GM12878 (cell line): ENCODE measurements around the gene SLAMF9. TPM values are rescaled to one million over a fixed set of nuclear protein-coding genes. Genes with fewer than 3 reads are reported as not detected.

Experiments
- FOXK2 ChIP-seq: fragments of 450-650 bp; IDR thresholded peaks from 2 replicates; pipeline ENCODE4 v1.6.1; 2017; ENCODE audit warnings: mild to moderate bottlenecking, moderate library complexity
- HDAC6 ChIP-seq: fragments of 200-600 bp; sonication (generic); IDR thresholded peaks from one replicate; pipeline ENCODE4 v1.8.0; 2017; ENCODE audit warnings: antibody characterized with exemption; ENCODE audit not compliant: unreplicated experiment
- IRF3 ChIP-seq: fragments of 450-650 bp; IDR thresholded peaks from 2 replicates; pipeline ENCODE4 v1.6.1; 2014; ENCODE audit warnings: mild to moderate bottlenecking
- MTA2 ChIP-seq: fragments of 450-650 bp; IDR thresholded peaks from 2 replicates; pipeline ENCODE4 v1.6.1; 2016; ENCODE audit warnings: low read depth, mild to moderate bottlenecking, moderate library complexity
- NFIC ChIP-seq: IDR thresholded peaks from 2 replicates; pipeline ENCODE4 v1.6.1; 2012; ENCODE audit warnings: low read depth, mild to moderate bottlenecking, inconsistent platforms, low read length, moderate library complexity
- POLR2A ChIP-seq: IDR thresholded peaks from 2 replicates; pipeline ENCODE4 v1.6.1; 2011; ENCODE audit warnings: low read depth, mild to moderate bottlenecking, low read length
- POLR2AphosphoS5 ChIP-seq: IDR thresholded peaks from 2 replicates; pipeline ENCODE4 v1.6.1; 2011; ENCODE audit warnings: mild to moderate bottlenecking, low read length, inconsistent platforms
- TAF1 ChIP-seq: IDR thresholded peaks from 2 replicates; pipeline ENCODE4 v1.6.1; 2011; ENCODE audit warnings: mild to moderate bottlenecking, low read depth, low read length, borderline replicate concordance
- polyA plus RNA-seq, 11 experiments: library from polyadenylated mRNA; depleted of rRNA in 4 of 11; unstranded in 6 of 11; stranded (reverse) in 5 of 11; fragments of >200 nt; fragmentation: Nextera tagmentation in 4 of 11; fragmentation: Illumina TruSeq in 1 of 11; extraction: Ambion mirVana in 4 of 11; extraction: Trizol in 1 of 11; gene quantifications; 1 replicate in 1 of 11; 2 replicates in 10 of 11; pipeline versions ENCODE4 v1.2.1 to v1.2.3, GENCODE V29; 2011 to 2016; ENCODE audit warnings: inconsistent platforms in 2 of 11, missing spikeins in 2 of 11, low read depth in 1 of 11
- total RNA-seq, 4 experiments: library from RNA; depleted of rRNA in 3 of 4; stranded (reverse); fragments of >200 nt in 3 of 4; fragmentation: Illumina TruSeq in 1 of 4; extraction: Trizol in 1 of 4; gene quantifications; 2 replicates each; pipeline versions ENCODE4 v1.2.1 to v1.2.3, GENCODE V29; 2013 to 2021
- TF ChIP-seq, protein P1 (sequence below): fragments of 450-650 bp; IDR thresholded peaks from 2 replicates; pipeline ENCODE4 v1.6.1; 2017; ENCODE audit warnings: low read depth, mild to moderate bottlenecking, moderate library complexity
- TF ChIP-seq, protein P2 (sequence below): IDR thresholded peaks from 2 replicates; pipeline ENCODE4 v1.6.1; 2011; ENCODE audit warnings: low read depth, mild to moderate bottlenecking, low read length, moderate library complexity, borderline replicate concordance; ENCODE audit errors: extremely low read depth

The SLAMF9 gene
- total and polyA plus RNA-seq, 10 of the 15 experiments (the other 5 are each of a cell fraction or from before 2014, with no cell fraction given): not detected

DNA sequence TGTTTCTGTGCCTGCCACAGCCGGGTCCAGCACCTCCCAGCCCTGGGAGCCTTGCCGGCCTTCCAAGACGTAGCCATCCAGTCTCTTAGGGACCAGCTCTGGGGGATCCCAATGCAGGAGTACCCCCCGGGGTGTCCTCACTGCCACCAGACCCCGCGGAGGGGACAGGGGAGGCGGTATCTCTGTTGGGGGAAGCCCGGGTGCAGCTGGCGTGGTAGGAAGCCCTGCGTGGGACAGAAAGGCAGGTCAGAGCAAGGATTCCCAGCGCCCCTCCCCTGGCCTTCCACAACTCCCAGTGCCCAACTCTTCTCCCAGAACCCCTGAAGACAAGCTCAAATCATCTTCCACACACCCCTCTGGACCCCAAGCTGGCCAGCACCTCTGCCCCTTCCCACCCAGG is 23.8 kb downstream of the SLAMF9 start (continued):
- TF ChIP-seq IRF3 (no peak), FOXK2 (no peak), NFIC (no peak), POLR2A (no peak), TAF1 (no peak), POLR2AphosphoS5 (no peak), MTA2 (no peak), HDAC6 (no peak)
- TF ChIP-seq, protein P1, sequence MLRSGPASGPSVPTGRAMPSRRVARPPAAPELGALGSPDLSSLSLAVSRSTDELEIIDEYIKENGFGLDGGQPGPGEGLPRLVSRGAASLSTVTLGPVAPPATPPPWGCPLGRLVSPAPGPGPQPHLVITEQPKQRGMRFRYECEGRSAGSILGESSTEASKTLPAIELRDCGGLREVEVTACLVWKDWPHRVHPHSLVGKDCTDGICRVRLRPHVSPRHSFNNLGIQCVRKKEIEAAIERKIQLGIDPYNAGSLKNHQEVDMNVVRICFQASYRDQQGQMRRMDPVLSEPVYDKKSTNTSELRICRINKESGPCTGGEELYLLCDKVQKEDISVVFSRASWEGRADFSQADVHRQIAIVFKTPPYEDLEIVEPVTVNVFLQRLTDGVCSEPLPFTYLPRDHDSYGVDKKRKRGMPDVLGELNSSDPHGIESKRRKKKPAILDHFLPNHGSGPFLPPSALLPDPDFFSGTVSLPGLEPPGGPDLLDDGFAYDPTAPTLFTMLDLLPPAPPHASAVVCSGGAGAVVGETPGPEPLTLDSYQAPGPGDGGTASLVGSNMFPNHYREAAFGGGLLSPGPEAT: no peak
- TF ChIP-seq, protein P2, sequence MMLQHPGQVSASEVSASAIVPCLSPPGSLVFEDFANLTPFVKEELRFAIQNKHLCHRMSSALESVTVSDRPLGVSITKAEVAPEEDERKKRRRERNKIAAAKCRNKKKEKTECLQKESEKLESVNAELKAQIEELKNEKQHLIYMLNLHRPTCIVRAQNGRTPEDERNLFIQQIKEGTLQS: no peak
